Panc1 (cell line): ENCODE measurements around the gene NPPB. TPM values are rescaled to one million over a fixed set of nuclear protein-coding genes. Genes with fewer than 3 reads are reported as not detected.

Experiments used
- ATAC-seq: fragments of 200-7000 bp; cut with Tn5 transposase; 2 replicates; pipeline ENCODE4 v1.9.1; 2020; ENCODE audit warnings: mild to moderate bottlenecking, moderate library complexity
- BruUV-seq: library from RNA; stranded (reverse); fragments of 400-500 nt; replicated peaks from 2 replicates; lab custom pipeline; 2021; lab: Mats Ljungman, UMichigan
- CTCF ChIA-PET: fragments of 300-600 bp; sonication (Branson Sonifier 250); formaldehyde crosslinking; loops from one replicate; lab custom pipeline; 2022; ENCODE audit warnings: antibody characterized with exemption; lab: Charles Lee
- POLR2A ChIA-PET: fragments of 300-600 bp; sonication (Branson Sonifier 250); formaldehyde crosslinking; loops from one replicate; lab custom pipeline; 2022; ENCODE audit warnings: antibody characterized with exemption; lab: Charles Lee
- DNase-seq: peaks from one replicate; pipeline ENCODE4 v3.0.0-alpha.2; 2010; ENCODE audit warnings: low read depth, low spot score
- H3K27ac ChIP-seq: 2 replicates; pipeline ENCODE4 v1.5.1; 2011; ENCODE audit warnings: mild to moderate bottlenecking, low read length, inconsistent platforms
- H3K27me3 ChIP-seq: fragments of 200-500 bp; sonication (Bioruptor generic); 2 replicates; pipeline ENCODE4 v1.6.0; 2014; ENCODE audit warnings: low read length, inconsistent platforms; ENCODE audit not compliant: control insufficient read depth, insufficient read depth
- H3K36me3 ChIP-seq: fragments of 200-500 bp; sonication (Bioruptor generic); 2 replicates; pipeline ENCODE4 v1.5.1; 2014; ENCODE audit warnings: inconsistent platforms, mild to moderate bottlenecking, low read length, moderate library complexity; ENCODE audit not compliant: control insufficient read depth, insufficient read depth
- H3K4me1 ChIP-seq: 2 replicates; pipeline ENCODE4 v1.5.1; 2011; ENCODE audit warnings: inconsistent platforms, mild to moderate bottlenecking, low read length, moderate library complexity; ENCODE audit not compliant: control insufficient read depth, insufficient read depth
- H3K4me3 ChIP-seq, 2 experiments: 2 replicates each; pipeline ENCODE4 v1.5.1; 2011 to 2012; ENCODE audit warnings: low read depth in 2 of 2, low read length in 2 of 2, mild to moderate bottlenecking in 2 of 2, inconsistent platforms in 1 of 2, moderate library complexity in 1 of 2
- H3K9me3 ChIP-seq: fragments of 200-500 bp; sonication (Bioruptor generic); 2 replicates; pipeline ENCODE4 v1.5.1; 2014; ENCODE audit warnings: low read depth, mild to moderate bottlenecking, inconsistent platforms, low read length, moderate library complexity; ENCODE audit not compliant: control insufficient read depth, insufficient read depth
- POLR2AphosphoS5 ChIP-seq: IDR thresholded peaks from 2 replicates; pipeline ENCODE4 v1.6.1; 2012; ENCODE audit warnings: mild to moderate bottlenecking, low read depth, low read length, moderate library complexity
- SIN3A ChIP-seq: IDR thresholded peaks from 2 replicates; pipeline ENCODE4 v1.6.1; 2012; ENCODE audit warnings: low read depth, mild to moderate bottlenecking, low read length, moderate library complexity, borderline replicate concordance; ENCODE audit not compliant: insufficient read depth
- TCF7L2 ChIP-seq: IDR thresholded peaks from 2 replicates; pipeline ENCODE4 v1.6.1; 2011; ENCODE audit warnings: mild to moderate bottlenecking, low read depth, low read length, inconsistent platforms
- in situ Hi-C: cut with HindIII; loops from 2 replicates; pipeline ENCODE4 v1.10.0; 2016; ENCODE audit warnings: low sequenced_read_pairs, low pct_unique_long_range_greater_than_20kb
- intact Hi-C: fragments of 100-400 bp; cut with micrococcal nuclease; formaldehyde crosslinking; loops from one replicate; pipeline ENCODE4 v1.10.0; 2022; ENCODE audit not compliant: unreplicated experiment
- total RNA-seq: library from RNA; stranded (reverse); gene quantifications from one replicate; pipeline ENCODE4 v1.2.1, GENCODE V29; 2021; ENCODE audit not compliant: unreplicated experiment
- TF ChIP-seq, protein P1 (sequence below): fragments of 450-650 bp; IDR thresholded peaks from 2 replicates; pipeline ENCODE4 v1.5.1; 2017; ENCODE audit warnings: mild to moderate bottlenecking
- TF ChIP-seq, protein P2 (sequence below), 2 experiments: IDR thresholded peaks; 2 replicates each; pipeline ENCODE4 v1.6.1; 2011 to 2012; ENCODE audit warnings: low read depth in 2 of 2, control low read depth in 1 of 2, low read length in 1 of 2, mild to moderate bottlenecking in 1 of 2, moderate library complexity in 1 of 2; ENCODE audit not compliant: insufficient read depth in 1 of 2

The NPPB gene
- total RNA-seq, 1 experiment from 2014 or later, result not detected

DNA sequence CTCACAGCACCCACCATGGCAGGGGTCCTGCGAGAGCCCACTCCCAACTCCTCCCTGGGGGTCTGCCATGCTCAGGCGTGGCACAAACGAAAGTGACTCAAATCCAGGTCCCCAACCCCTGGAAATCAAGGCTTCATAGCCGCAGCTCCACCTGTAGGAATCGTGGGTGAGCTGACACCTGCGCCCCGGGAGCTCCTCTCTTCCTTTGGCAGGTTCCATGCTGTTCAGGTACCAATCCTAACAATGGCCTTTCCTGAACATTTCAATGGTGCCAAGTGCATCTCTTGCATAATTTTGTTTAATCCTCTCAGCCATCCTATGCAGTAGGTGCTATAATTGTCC lies 28.9 kb upstream of the NPPB start:
- ATAC-seq (no peak), DNase-seq (no peak)
- no peak overlapping the region for H3K27ac ChIP-seq
- BruUV-seq, result no TSS peak
- H3K27me3 ChIP-seq, result no peaks in the 10 kb centered on the region
- no peaks in the 10 kb centered on the region for H3K4me1 ChIP-seq
- TF ChIP-seq, protein P1, sequence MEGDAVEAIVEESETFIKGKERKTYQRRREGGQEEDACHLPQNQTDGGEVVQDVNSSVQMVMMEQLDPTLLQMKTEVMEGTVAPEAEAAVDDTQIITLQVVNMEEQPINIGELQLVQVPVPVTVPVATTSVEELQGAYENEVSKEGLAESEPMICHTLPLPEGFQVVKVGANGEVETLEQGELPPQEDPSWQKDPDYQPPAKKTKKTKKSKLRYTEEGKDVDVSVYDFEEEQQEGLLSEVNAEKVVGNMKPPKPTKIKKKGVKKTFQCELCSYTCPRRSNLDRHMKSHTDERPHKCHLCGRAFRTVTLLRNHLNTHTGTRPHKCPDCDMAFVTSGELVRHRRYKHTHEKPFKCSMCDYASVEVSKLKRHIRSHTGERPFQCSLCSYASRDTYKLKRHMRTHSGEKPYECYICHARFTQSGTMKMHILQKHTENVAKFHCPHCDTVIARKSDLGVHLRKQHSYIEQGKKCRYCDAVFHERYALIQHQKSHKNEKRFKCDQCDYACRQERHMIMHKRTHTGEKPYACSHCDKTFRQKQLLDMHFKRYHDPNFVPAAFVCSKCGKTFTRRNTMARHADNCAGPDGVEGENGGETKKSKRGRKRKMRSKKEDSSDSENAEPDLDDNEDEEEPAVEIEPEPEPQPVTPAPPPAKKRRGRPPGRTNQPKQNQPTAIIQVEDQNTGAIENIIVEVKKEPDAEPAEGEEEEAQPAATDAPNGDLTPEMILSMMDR, result no peak
- TF ChIP-seq, protein P2, sequence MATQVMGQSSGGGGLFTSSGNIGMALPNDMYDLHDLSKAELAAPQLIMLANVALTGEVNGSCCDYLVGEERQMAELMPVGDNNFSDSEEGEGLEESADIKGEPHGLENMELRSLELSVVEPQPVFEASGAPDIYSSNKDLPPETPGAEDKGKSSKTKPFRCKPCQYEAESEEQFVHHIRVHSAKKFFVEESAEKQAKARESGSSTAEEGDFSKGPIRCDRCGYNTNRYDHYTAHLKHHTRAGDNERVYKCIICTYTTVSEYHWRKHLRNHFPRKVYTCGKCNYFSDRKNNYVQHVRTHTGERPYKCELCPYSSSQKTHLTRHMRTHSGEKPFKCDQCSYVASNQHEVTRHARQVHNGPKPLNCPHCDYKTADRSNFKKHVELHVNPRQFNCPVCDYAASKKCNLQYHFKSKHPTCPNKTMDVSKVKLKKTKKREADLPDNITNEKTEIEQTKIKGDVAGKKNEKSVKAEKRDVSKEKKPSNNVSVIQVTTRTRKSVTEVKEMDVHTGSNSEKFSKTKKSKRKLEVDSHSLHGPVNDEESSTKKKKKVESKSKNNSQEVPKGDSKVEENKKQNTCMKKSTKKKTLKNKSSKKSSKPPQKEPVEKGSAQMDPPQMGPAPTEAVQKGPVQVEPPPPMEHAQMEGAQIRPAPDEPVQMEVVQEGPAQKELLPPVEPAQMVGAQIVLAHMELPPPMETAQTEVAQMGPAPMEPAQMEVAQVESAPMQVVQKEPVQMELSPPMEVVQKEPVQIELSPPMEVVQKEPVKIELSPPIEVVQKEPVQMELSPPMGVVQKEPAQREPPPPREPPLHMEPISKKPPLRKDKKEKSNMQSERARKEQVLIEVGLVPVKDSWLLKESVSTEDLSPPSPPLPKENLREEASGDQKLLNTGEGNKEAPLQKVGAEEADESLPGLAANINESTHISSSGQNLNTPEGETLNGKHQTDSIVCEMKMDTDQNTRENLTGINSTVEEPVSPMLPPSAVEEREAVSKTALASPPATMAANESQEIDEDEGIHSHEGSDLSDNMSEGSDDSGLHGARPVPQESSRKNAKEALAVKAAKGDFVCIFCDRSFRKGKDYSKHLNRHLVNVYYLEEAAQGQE (IDR thresholded peaks at IDR 0.05; ENCODE audit: insufficient read depth in 1 of 2, low read depth in 2 of 2, low read length in 1 of 2), result no peak
- TF ChIP-seq SIN3A (no peak), POLR2AphosphoS5 (no peak), TCF7L2 (no peak)
- in situ Hi-C loops, result no loop called here
- no peaks in the 10 kb centered on the region for H3K9me3 ChIP-seq
- H3K36me3 ChIP-seq, result no peaks in the 10 kb centered on the region
- POLR2A ChIA-PET, result interaction anchor here (0.7 to 1.1 kb wide), 3 partner anchors 20 to 41 kb away, joined by 3 to 7 read pairs (median 6); no protein-coding TSS in a partner anchor
- no peak overlapping the region for H3K4me3 ChIP-seq
- CTCF ChIA-PET, result no interaction called here
- intact Hi-C loops, result no loop called here

DNA sequence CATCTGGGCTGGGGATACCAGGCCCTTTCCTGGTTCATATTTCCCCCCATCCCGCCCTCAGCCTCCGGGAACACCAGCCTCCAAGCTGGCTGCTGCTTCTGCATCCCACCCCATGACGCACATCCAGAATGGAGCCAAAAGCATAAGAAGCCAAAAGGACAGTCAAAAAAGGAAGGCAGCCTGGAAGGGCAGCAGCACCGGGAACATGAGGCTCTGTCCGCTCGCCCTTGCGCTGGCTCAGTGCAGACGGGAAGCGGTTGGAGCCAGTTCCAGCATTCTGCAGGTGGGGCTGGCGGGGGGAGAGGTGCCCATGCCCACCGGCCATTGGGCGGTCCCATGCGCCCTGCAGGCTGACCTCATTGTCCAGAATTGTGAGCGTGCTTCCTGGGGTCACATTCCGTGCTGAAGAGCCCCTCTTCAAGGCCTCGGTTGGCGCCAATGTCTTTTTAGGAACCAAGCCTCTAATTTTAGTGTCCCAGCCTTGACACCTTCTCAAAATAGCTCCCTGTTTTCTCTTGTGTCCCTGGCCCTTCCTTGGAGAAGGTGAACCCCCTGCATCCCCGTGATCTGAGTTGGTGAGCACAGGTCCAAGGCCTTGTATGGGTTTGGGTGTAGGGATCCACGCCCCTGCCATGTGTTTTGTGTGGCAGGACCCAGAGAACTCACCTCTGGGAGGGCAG lies 28.4 kb upstream of the NPPB start:
- no peak overlapping the region for H3K4me3 ChIP-seq
- ATAC-seq, result no peak
- no peak overlapping the region for H3K27ac ChIP-seq
- DNase-seq, result no peak
- no peak for TF ChIP-seq TCF7L2
- TF ChIP-seq POLR2AphosphoS5, result no peak
- TF ChIP-seq, protein P1, result no peak
- TF ChIP-seq SIN3A, result no peak
- TF ChIP-seq, protein P2 (IDR thresholded peaks at IDR 0.05; ENCODE audit: insufficient read depth in 1 of 2, low read depth in 2 of 2, low read length in 1 of 2), result no peak
- no peaks in the 10 kb centered on the region for H3K4me1 ChIP-seq
- H3K27me3 ChIP-seq, result no peaks in the 10 kb centered on the region
- intact Hi-C loops (no loop called here), in situ Hi-C loops (no loop called here)
- no peaks in the 10 kb centered on the region for H3K36me3 ChIP-seq
- ChIA-PET CTCF (no interaction called here), POLR2A (interaction anchor here (0.8 to 1.1 kb wide), 2 partner anchors 22 to 40 kb away, joined by 3 to 6 read pairs; no protein-coding TSS in a partner anchor)
- BruUV-seq, result no TSS peak
- no peaks in the 10 kb centered on the region for H3K9me3 ChIP-seq
